ENCODE data around the gene SCYL2.

DNA sequence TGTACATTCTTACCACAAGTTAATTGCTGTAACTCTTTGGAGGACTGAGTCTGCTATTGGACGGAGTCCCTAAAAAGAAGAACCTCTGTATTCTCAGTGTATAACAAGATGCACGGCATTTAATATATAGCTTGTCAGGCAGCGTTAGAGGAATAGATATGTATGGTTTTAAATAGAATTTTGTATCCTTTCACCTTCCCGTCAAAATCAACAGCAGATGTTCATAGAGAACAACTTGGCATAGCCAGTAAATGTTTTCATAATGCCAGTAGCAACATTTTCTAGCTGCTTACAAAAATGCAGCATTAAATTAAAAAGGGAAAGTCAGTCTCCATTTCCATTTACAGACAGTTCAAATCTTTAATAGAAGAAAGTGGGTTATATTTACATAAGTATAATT is 6.8 kb downstream of the SCYL2 start:
- no peak for TF ChIP-seq POLR2A (IDR thresholded peaks at IDR 0.05)
- TF ChIP-seq, protein P1, sequence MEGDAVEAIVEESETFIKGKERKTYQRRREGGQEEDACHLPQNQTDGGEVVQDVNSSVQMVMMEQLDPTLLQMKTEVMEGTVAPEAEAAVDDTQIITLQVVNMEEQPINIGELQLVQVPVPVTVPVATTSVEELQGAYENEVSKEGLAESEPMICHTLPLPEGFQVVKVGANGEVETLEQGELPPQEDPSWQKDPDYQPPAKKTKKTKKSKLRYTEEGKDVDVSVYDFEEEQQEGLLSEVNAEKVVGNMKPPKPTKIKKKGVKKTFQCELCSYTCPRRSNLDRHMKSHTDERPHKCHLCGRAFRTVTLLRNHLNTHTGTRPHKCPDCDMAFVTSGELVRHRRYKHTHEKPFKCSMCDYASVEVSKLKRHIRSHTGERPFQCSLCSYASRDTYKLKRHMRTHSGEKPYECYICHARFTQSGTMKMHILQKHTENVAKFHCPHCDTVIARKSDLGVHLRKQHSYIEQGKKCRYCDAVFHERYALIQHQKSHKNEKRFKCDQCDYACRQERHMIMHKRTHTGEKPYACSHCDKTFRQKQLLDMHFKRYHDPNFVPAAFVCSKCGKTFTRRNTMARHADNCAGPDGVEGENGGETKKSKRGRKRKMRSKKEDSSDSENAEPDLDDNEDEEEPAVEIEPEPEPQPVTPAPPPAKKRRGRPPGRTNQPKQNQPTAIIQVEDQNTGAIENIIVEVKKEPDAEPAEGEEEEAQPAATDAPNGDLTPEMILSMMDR (IDR thresholded peaks at IDR 0.05): no peak

Data from adrenal gland (tissue), 5 donors.